GM18858 (cell line): ENCODE results near the gene MICAL3.

ENCODE experiments used
- ATAC-seq: cut with Tn5 transposase; IDR thresholded peaks from one replicate; pipeline ENCODE4 v1.9.1; 2021; ENCODE audit not compliant: unreplicated experiment

MICAL3 gene

GRCh38 chr22:17956630-17957029 is 67.7 kb downstream of the MICAL3 start:
- ATAC-seq: no peak

GRCh38 chr22:17955590-17956379 is 68.6 kb downstream of the MICAL3 start:
- ATAC-seq: no peak

GRCh38 chr22:17954860-17955587 is 69.3 kb downstream of the MICAL3 start:
- ATAC-seq: no peak

- ATAC-seq: no peak
These were observed 70.0 kb downstream of the MICAL3 start for GRCh38 chr22:17954200-17954859.

DNA sequence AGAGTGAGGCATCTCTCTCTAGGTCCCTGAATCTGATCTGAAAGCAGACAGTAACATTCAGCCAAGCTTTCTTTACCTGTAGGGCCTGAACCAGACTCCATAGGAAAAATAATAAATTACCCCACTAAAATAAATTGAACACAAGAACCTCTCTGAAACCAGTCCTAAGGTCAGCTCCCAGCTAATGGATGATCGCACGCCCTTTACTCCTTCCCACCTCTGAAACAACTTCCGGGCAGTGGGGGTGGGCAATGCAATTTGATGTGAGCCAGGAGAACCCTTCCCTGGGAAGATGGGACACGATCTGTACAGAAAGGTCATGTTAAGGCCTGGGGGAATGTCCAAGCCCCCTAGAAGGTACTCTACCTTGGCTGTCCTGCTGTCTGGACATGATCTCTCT is 71.2 kb downstream of the MICAL3 start:
- no peak for ATAC-seq

DNA sequence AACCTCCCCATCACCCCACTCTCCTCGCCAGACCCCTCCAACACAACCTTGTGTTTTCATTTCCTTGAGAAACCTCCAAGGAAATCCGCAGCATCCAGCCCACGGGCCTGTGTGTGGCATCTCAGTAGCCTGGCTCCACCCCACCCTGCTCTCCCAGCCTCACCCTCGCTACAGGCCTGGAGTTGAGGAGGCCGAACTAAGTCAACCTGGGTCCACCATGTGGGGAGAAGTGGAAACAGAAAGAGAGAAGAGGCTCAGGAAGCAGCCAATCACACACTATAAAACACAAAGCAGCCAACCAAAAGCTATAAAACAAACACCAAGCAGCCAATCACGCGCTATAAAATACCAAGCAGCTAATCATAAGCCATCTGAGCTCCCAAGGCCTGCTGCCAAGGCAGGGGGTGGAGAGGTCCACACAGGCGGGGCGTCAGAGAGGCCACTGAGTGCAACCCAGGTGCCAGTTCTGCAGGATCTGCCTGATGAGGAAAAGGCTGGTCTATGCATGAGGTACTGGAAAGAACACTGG is 72.0 kb downstream of the MICAL3 start:
- no peak for ATAC-seq

GRCh38 chr22:17951315-17951714 is 73.0 kb downstream of the MICAL3 start:
- ATAC-seq: no peak

GRCh38 chr22:17950651-17951214 is 73.6 kb downstream of the MICAL3 start:
- ATAC-seq: no peak

- ATAC-seq: no peak
These were observed 74.5 kb downstream of the MICAL3 start for GRCh38 chr22:17949642-17950473.

GRCh38 chr22:17948101-17948500 is 76.3 kb downstream of the MICAL3 start:
- no peak for ATAC-seq

GRCh38 chr22:17946662-17947367 is 77.5 kb downstream of the MICAL3 start:
- no peak for ATAC-seq

DNA sequence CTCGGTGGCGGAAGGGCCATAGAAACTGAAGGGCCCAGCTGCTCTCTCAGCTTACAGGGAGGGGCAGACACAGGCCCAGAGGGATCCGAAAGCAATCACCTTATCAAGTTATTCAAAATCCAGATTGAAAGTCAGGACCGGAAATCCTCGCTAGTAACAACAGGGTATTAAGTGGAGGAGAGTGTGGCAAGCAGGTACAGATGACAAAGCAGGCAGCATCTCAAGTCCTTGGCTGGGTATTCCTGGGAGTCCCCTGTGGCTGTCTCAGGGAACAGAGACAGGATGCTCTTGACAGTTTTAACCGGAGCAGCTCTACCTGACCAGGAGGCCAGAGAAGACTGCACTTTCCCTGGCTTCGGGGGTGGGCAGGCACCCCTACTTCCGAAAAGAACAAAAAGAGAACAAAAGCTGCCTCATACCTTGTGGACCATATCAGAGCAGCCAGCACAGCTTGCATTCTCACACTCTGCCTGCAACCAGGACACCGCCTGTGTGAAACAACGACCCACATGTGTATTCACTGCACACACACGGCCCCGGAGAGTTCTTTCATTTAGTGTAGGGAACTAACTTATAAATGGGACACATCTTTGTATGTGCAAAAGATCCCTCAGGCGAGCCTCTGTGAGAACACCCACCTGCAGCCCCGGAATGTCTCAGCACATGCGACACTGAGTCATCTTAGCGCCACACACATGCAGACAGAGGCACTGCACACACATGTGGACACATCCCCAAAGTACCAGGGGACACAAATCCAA is 78.3 kb downstream of the MICAL3 start:
- no peak for ATAC-seq

GRCh38 chr22:17945156-17945887 is 79.0 kb downstream of the MICAL3 start:
- no peak for ATAC-seq

DNA sequence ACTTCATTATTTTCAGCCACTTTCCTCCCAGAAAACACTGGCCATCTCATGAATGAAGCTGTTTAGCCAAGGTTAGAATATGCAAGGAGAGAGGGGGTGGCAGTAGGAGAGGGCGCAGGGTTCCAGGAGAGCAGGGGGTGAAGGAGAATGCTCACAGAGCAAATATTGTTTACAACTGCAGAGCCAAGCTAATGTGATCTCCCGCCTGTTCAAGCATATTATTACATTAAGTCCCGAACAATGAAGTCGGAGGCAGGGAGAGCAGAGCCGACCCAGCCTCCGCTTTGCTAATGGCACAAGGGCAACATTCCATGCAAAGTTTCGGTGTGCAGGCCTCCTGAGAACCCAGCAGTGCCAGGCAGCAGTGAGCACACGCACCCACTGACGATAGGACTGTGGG is 80.1 kb downstream of the MICAL3 start:
- no peak for ATAC-seq

DNA sequence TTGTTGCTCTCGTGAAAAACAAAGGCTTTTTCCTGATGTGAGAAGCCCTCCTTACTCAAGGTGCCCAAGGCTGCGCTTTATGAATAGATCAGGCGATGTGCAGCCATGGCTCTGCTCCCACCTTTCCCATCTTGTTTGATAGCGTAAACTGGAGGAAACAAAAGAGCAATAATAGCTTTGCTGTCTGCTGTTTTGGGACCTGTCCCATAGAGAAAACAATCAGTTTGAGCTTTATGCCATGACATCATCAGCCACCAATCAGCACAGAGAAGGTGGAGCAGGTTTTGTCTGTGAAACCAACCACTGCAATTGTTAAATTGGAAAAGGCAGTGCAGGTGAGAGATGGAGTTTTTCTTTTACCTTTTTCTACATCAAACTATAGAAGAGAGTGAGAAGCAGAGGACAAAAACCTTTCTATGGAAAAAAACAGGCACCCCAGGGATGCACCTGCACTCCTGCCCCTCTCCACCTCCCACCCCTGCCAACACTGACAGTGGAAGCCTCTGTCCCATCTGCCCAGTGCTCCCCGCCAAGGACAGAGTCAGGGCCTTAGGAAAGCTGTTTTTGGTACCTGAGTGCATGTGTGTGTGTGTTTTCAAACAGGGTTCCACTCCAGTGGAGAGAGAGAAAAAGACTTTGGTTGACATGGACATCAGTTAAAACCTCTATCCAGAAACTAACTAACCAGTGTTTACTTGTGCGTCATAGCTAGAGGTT is 80.7 kb downstream of the MICAL3 start:
- no peak for ATAC-seq

- ATAC-seq: no peak
These were observed 81.6 kb downstream of the MICAL3 start for GRCh38 chr22:17942721-17943120.

DNA sequence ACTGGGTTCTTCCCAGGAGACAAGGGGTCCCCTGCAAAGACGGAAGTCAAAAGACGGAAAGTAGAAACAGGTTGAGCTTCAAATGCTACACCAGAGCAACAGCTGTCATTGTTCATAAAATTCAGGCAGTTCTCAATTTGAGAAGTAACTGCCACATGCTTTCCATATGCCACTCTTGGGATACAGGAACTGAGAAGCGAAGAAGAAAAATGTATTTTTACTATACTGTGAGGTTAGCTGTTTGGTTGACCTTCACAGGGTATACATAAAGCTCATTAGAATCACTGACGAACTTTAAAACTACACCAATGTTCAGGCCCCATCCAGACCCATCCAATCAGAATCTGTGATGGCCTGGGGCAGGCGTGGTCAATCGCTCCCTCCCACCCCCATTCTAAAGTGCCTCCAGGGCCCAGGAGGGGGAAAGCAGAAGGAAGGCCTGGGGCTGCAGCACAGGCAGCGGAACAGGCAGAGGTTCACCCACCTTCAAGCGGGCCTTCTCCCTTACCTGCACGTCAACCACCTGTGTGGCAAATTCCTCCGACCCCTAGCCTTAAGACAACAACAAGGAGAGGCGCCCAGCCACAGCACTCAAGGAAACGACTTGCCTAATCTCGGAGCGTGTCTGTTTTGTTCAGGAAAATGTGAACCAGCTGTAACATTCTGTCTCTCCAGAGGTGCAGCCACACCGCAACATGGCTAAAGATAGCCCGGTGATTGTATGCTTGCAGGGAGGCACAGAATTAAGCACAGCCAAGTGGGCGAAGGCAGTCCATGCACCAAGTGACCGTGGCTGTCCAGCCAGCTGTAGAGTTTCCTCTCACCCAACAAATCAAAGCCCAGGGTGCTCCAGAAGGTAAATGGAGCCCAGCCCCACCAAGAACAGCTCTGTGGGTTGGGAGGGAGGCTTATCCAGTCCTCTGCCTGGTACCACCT is 82.6 kb downstream of the MICAL3 start:
- ATAC-seq: no peak
